Osteoblast (primary cell): Measurements from ENCODE around the gene C1orf50. TPM values are rescaled to one million over a fixed set of nuclear protein-coding genes. Genes with fewer than 3 reads are reported as not detected.

ENCODE experiments used
- DNase-seq: peaks from one replicate; pipeline ENCODE4 v3.0.0; 2011; ENCODE audit warnings: low spot score, mixed read lengths; ENCODE audit not compliant: insufficient read length; ENCODE audit errors: missing footprints
- H2AFZ ChIP-seq: 2 replicates; pipeline ENCODE4 v1.6.0; 2011; ENCODE audit warnings: mild to moderate bottlenecking, low read length
- H3K27ac ChIP-seq: 2 replicates; pipeline ENCODE4 v1.5.1; 2011; ENCODE audit warnings: mild to moderate bottlenecking, low read depth, low read length, moderate library complexity
- H3K27me3 ChIP-seq: 2 replicates; pipeline ENCODE4 v1.6.0; 2012; ENCODE audit warnings: mild to moderate bottlenecking, control low read depth, inconsistent platforms, low read length, moderate library complexity; ENCODE audit not compliant: insufficient read depth
- H3K36me3 ChIP-seq: 2 replicates; pipeline ENCODE4 v1.5.1; 2011; ENCODE audit warnings: mild to moderate bottlenecking, low read length, control low read depth, moderate library complexity; ENCODE audit not compliant: insufficient read depth
- H3K4me1 ChIP-seq: 2 replicates; pipeline ENCODE4 v1.5.1; 2011; ENCODE audit warnings: mild to moderate bottlenecking, low read length, control low read depth, moderate library complexity; ENCODE audit not compliant: insufficient read depth
- H3K4me2 ChIP-seq: 2 replicates; pipeline ENCODE4 v1.6.0; 2011; ENCODE audit warnings: mild to moderate bottlenecking, low read length; ENCODE audit not compliant: insufficient read depth
- H3K4me3 ChIP-seq: fragments of 200-600 bp; sonication (generic); 3 replicates; pipeline ENCODE4 v1.5.1; 2012; ENCODE audit warnings: mild to moderate bottlenecking, low read length, inconsistent platforms; ENCODE audit not compliant: insufficient read depth
- H3K79me2 ChIP-seq: 2 replicates; pipeline ENCODE4 v1.6.0; 2012; ENCODE audit warnings: mild to moderate bottlenecking, low read length, control low read depth, inconsistent platforms; ENCODE audit not compliant: insufficient read depth
- H3K9me3 ChIP-seq: 2 replicates; pipeline ENCODE4 v1.5.1; 2011; ENCODE audit warnings: low read depth, low read length, control low read depth
- H4K20me1 ChIP-seq: 2 replicates; pipeline ENCODE4 v1.6.0; 2012; ENCODE audit warnings: mild to moderate bottlenecking, low read length, control low read depth; ENCODE audit not compliant: insufficient read depth
- CTCF ChIP-seq: IDR thresholded peaks from 2 replicates; pipeline ENCODE4 v1.5.1; 2011; ENCODE audit warnings: mild to moderate bottlenecking, low read depth, low read length, moderate library complexity; ENCODE audit errors: extremely low read depth
- total RNA-seq: library from RNA; depleted of rRNA; stranded (reverse); fragments of >200 nt; gene quantifications from 2 replicates; pipeline ENCODE4 v1.2.3, GENCODE V29; 2012

C1orf50 gene
- total RNA-seq, 1 donor: 4.7 TPM

DNA sequence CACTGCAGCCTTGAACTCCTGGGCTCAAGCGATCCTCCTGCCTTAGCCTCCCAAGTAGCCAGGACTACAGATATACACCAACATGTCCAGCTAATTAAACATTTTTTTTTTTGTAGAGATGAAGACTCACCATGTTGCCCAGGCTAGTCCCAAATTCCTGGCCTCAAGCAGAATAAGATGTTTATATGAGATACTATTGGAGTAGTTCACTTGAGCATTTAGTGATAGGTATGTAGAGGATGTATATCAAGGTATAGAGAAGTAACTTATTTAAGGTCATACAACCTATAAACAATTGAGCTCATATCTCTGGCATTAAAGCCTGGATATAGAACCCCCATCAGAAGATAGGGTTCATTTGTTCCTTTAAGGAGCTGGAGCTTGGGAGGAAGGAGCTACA is 13.1 kb downstream of the C1orf50 start:
- no peak for DNase-seq
- H4K20me1 ChIP-seq: peaks cover 6% of the 10 kb centered on the region
- no peaks in the 10 kb centered on the region for H3K79me2 ChIP-seq
- peaks cover 32% of the 10 kb centered on the region for H3K36me3 ChIP-seq
- no peaks in the 10 kb centered on the region for H3K9me3 ChIP-seq
- no peak overlapping the region for H2AFZ ChIP-seq
- H3K4me3 ChIP-seq: no peak overlapping the region
- H3K4me1 ChIP-seq: no peaks in the 10 kb centered on the region
- TF ChIP-seq CTCF: no peak
- no peak overlapping the region for H3K4me2 ChIP-seq
- no peak overlapping the region for H3K27ac ChIP-seq
- H3K27me3 ChIP-seq: no peaks in the 10 kb centered on the region

- Histone ChIP-seq H3K27ac (no peak overlapping the region), H2AFZ (no peak overlapping the region), H3K36me3 (peaks cover 13% of the 10 kb centered on the region), H3K27me3 (no peaks in the 10 kb centered on the region), H3K9me3 (no peaks in the 10 kb centered on the region), H3K4me3 (no peak overlapping the region), H4K20me1 (no peaks in the 10 kb centered on the region), H3K4me1 (peaks cover 5% of the 10 kb centered on the region), H3K4me2 (no peak overlapping the region), H3K79me2 (no peaks in the 10 kb centered on the region)
- no peak for DNase-seq
- TF ChIP-seq CTCF: no peak
Observed at GRCh38 chr1:42783092-42783491, 16.0 kb downstream of the C1orf50 start.

- no peak for DNase-seq
- no peaks in the 10 kb centered on the region for H3K27me3 ChIP-seq
- H3K4me1 ChIP-seq: peaks cover 5% of the 10 kb centered on the region
- TF ChIP-seq CTCF: no peak
- H3K79me2 ChIP-seq: no peaks in the 10 kb centered on the region
- peak overlapping the region; percentile 84 for H3K4me2 ChIP-seq
- peaks cover 11% of the 10 kb centered on the region for H3K36me3 ChIP-seq
- H3K4me3 ChIP-seq: peak overlapping the region; percentile 67
- no peaks in the 10 kb centered on the region for H4K20me1 ChIP-seq
- H3K9me3 ChIP-seq: no peaks in the 10 kb centered on the region
- no peak overlapping the region for H2AFZ ChIP-seq
- no peak overlapping the region for H3K27ac ChIP-seq
Observed at GRCh38 chr1:42784547-42784945, 17.5 kb downstream of the C1orf50 start.

DNA sequence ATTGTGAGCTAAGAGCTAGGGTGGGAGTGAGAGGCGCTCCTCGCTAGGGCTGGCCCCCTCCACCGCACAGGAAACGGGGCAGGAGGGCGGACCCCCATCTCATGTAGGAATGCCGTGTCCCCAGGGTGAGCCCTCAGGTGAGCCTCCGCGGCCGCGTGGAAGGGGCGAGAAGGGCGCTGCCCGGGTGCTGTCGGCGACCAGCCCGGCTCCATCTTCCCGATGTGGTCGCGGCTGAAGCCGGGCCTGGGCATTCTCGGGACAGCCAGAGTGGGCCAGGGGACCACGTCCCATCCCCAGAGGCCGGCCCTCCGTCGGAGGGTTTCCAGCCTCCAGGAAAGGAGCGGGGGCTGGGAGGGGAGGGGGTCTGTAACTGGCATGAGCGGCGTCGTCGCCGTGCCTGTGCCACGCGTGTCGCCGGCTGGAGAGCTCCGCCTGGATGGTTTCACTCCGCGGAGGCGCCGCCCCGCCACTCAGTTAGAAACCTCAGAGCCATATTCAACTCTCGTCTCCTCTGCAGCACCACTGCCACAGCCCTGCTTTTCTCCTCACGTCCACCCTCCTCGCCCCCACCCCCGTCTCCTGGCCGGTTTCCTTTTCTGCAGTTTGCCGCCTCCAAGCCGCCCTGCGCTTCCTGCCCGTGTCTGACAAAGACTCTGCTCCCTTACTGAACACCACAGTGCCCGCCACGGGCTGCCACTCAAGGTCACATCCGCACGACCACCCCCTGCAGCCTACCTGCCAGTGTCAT is 18.1 kb downstream of the C1orf50 start, which contains the start of gene TMEM269:
TSS of gene TMEM269 (plus strand) at position 46 of the 748 bp plus-strand sequence. CDS start 4,903 bp downstream, outside the sequence.
- H3K4me2 ChIP-seq: peak within 1 kb of the TSS; percentile 84
- H2AFZ ChIP-seq: peak within 1 kb of the TSS; percentile 83
- peaks cover 7% of the 10 kb centered on the region for H3K36me3 ChIP-seq
- DNase-seq: no peak
- H3K27ac ChIP-seq: no peak within 1 kb of the TSS
- no peaks in the 10 kb centered on the region for H3K9me3 ChIP-seq
- peak within 1 kb of the TSS; percentile 67 for H3K4me3 ChIP-seq
- no peaks in the 10 kb centered on the region for H3K79me2 ChIP-seq
- H3K27me3 ChIP-seq: no peaks in the 10 kb centered on the region
- no peaks in the 10 kb centered on the region for H4K20me1 ChIP-seq
- TF ChIP-seq CTCF: no peak
- H3K4me1 ChIP-seq: peaks cover 5% of the 10 kb centered on the region
